GM23338 (cell line): ENCODE data around the gene USF2. TPM values are rescaled to one million over a fixed set of nuclear protein-coding genes. Genes with fewer than 3 reads are reported as not detected.

Experiments used
- ATAC-seq: fragments of 200-7000 bp; cut with Tn5 transposase; 3 replicates; pipeline ENCODE4 v1.9.1; 2020
- DNase-seq: peaks from one replicate; pipeline ENCODE4 v3.0.0-alpha.2; 2015; ENCODE audit warnings: low spot score
- H2AFZ ChIP-seq: fragments of 200-600 bp; sonication (generic); 2 replicates; pipeline ENCODE4 v1.8.0; 2016; ENCODE audit warnings: antibody characterized with exemption, mild to moderate bottlenecking, moderate library complexity
- H3F3A ChIP-seq: fragments of 200-600 bp; sonication (generic); replicated peaks from 2 replicates; pipeline ENCODE4 v1.8.0; 2017; ENCODE audit warnings: antibody characterized with exemption, mixed run types, low read depth
- H3K27ac ChIP-seq: fragments of 200-600 bp; sonication (generic); 2 replicates; pipeline ENCODE4 v1.6.1; 2016; ENCODE audit warnings: low read depth
- H3K27me3 ChIP-seq: fragments of 200-600 bp; sonication (generic); 2 replicates; pipeline ENCODE4 v1.8.0; 2016; ENCODE audit warnings: mild to moderate bottlenecking, mixed run types, moderate library complexity; ENCODE audit not compliant: insufficient read depth
- H3K36me3 ChIP-seq: fragments of 200-600 bp; sonication (generic); 2 replicates; pipeline ENCODE4 v1.8.0; 2016; ENCODE audit warnings: mild to moderate bottlenecking; ENCODE audit not compliant: insufficient read depth
- H3K4me1 ChIP-seq: fragments of 200-600 bp; sonication (generic); 2 replicates; pipeline ENCODE4 v1.8.0; 2016; ENCODE audit warnings: mild to moderate bottlenecking, moderate library complexity; ENCODE audit not compliant: insufficient read depth
- H3K4me2 ChIP-seq: fragments of 200-600 bp; sonication (generic); 2 replicates; pipeline ENCODE4 v1.7.1; 2017; ENCODE audit warnings: mixed run types
- H3K4me3 ChIP-seq: fragments of 200-600 bp; sonication (generic); 2 replicates; pipeline ENCODE4 v1.6.1; 2016; ENCODE audit warnings: mixed run types
- H3K79me2 ChIP-seq: fragments of 200-600 bp; sonication (generic); replicated peaks from 2 replicates; pipeline ENCODE4 v1.8.0; 2017; ENCODE audit warnings: mild to moderate bottlenecking; ENCODE audit not compliant: insufficient read depth
- H3K9me2 ChIP-seq: fragments of 200-600 bp; sonication (generic); 2 replicates; pipeline ENCODE4 v1.8.0; 2017; ENCODE audit not compliant: insufficient read depth
- H4K20me1 ChIP-seq: fragments of 200-600 bp; sonication (generic); replicated peaks from 2 replicates; pipeline ENCODE4 v1.8.0; 2017; ENCODE audit warnings: mild to moderate bottlenecking; ENCODE audit not compliant: insufficient read depth
- H3K27ac Mint-ChIP-seq: 2 replicates; pipeline ENCODE4 v1.8.0; 2020; ENCODE audit warnings: inconsistent platforms, mild to moderate bottlenecking, moderate library complexity, mixed read lengths
- H3K27me3 Mint-ChIP-seq: 3 replicates; pipeline ENCODE4 v1.8.0; 2022; ENCODE audit warnings: low read depth, mild to moderate bottlenecking, moderate library complexity, mixed read lengths, inconsistent platforms; ENCODE audit not compliant: insufficient read depth, poor library complexity
- H3K36me3 Mint-ChIP-seq: 3 replicates; pipeline ENCODE4 v1.8.0; 2021; ENCODE audit warnings: low read depth, mild to moderate bottlenecking, inconsistent platforms, moderate library complexity, mixed read lengths
- H3K4me1 Mint-ChIP-seq: 3 replicates; pipeline ENCODE4 v1.8.0; 2020; ENCODE audit warnings: mild to moderate bottlenecking, inconsistent platforms, mixed read lengths
- H3K4me3 Mint-ChIP-seq: 3 replicates; pipeline ENCODE4 v1.8.0; 2021; ENCODE audit warnings: moderate library complexity, mild to moderate bottlenecking, inconsistent platforms, mixed read lengths
- H3K9me3 Mint-ChIP-seq: 3 replicates; pipeline ENCODE4 v1.8.0; 2020; ENCODE audit warnings: moderate library complexity, mild to moderate bottlenecking, inconsistent platforms, mixed read lengths
- CTCF ChIP-seq, 2 experiments: fragments of 200-600 bp in 1 of 2; sonication (generic) in 1 of 2; conservative IDR thresholded peaks; 2 replicates each; pipeline versions ENCODE4 v1.5.1 to v1.6.1; 2016 to 2017; ENCODE audit warnings: antibody characterized with exemption in 2 of 2, low read depth in 2 of 2, mild to moderate bottlenecking in 2 of 2, moderate library complexity in 1 of 2
- ETS1 ChIP-seq: IDR thresholded peaks from 2 replicates; pipeline ENCODE4 v1.6.1; 2016; ENCODE audit warnings: antibody characterized with exemption
- REST ChIP-seq: IDR thresholded peaks from one replicate; pipeline ENCODE4 v1.6.1; 2018; ENCODE audit warnings: antibody characterized with exemption; ENCODE audit not compliant: unreplicated experiment
- STAT1 ChIP-seq: IDR thresholded peaks from one replicate; pipeline ENCODE4 v1.6.1; 2016; ENCODE audit warnings: antibody characterized with exemption; ENCODE audit not compliant: unreplicated experiment
- ZNF462 ChIP-seq: fragments of 250-450 bp; sonication (Bioruptor Pico); IDR thresholded peaks from 2 replicates; pipeline ENCODE4 v1.5.0; 2020; ENCODE audit warnings: mild to moderate bottlenecking, moderate library complexity
- polyA plus RNA-seq: library from polyadenylated mRNA; unstranded; fragments of >200 nt; fragmentation: Nextera tagmentation; extraction: Ambion mirVana; gene quantifications from 2 replicates; pipeline ENCODE4 v1.2.1, GENCODE V29; 2016
- total RNA-seq: library from RNA; depleted of rRNA; stranded (reverse); fragments of >200 nt; shearing (Covaris generic); gene quantifications from 2 replicates; pipeline ENCODE4 v1.2.3, GENCODE V29; 2014

The USF2 gene
- total and polyA plus RNA-seq, 2 experiments from 2014 or later: 28.9 to 60.5 TPM

GRCh38 chr19:35272122-35272719, 3.5 kb downstream of the USF2 start:
- H2AFZ ChIP-seq: no peak overlapping the region
- DNase-seq (no peak), ATAC-seq (no peak)
- H3K27ac Mint-ChIP-seq: no peak overlapping the region
- H3K79me2 ChIP-seq: no peaks in the 10 kb centered on the region
- no peak overlapping the region for H3K4me3 ChIP-seq
- no peaks in the 10 kb centered on the region for H3K27me3 ChIP-seq
- peaks cover 65% of the 10 kb centered on the region for H3K36me3 Mint-ChIP-seq
- H3F3A ChIP-seq: peaks cover 7% of the 10 kb centered on the region; the same call in 1 of the 2 replicates
- H3K4me1 Mint-ChIP-seq: no peaks in the 10 kb centered on the region; the same call in 1 of the 3 replicates
- H3K4me3 Mint-ChIP-seq: no peak overlapping the region
- no peak overlapping the region for H3K4me2 ChIP-seq
- peaks cover 7% of the 10 kb centered on the region for H3K36me3 ChIP-seq
- no peaks in the 10 kb centered on the region for H3K9me2 ChIP-seq
- no peak overlapping the region for H3K27ac ChIP-seq
- peaks cover 7% of the 10 kb centered on the region; the same call in 1 of the 2 replicates for H3K4me1 ChIP-seq
- TF ChIP-seq STAT1 (no peak), CTCF (conservative IDR thresholded peaks at IDR 0.05; ENCODE audit: low read depth in 2 of 2) (no peak), ZNF462 (CRISPR knock-in tag) (no peak), ETS1 (no peak), REST (no peak)
- H4K20me1 ChIP-seq: peaks cover 5% of the 10 kb centered on the region; the same call in 1 of the 2 replicates
- H3K9me3 Mint-ChIP-seq: no peaks in the 10 kb centered on the region; the same call in 1 of the 3 replicates
- H3K27me3 Mint-ChIP-seq: peaks cover 21% of the 10 kb centered on the region
